ENCODE measurements around the gene CFAP46. TPM values are rescaled to one million over a fixed set of nuclear protein-coding genes. Genes with fewer than 3 reads are reported as not detected.

The CFAP46 gene
- total RNA-seq, 4 donors from 2014 or later, result 0.32 to 0.54 TPM; not detected in 2

DNA sequence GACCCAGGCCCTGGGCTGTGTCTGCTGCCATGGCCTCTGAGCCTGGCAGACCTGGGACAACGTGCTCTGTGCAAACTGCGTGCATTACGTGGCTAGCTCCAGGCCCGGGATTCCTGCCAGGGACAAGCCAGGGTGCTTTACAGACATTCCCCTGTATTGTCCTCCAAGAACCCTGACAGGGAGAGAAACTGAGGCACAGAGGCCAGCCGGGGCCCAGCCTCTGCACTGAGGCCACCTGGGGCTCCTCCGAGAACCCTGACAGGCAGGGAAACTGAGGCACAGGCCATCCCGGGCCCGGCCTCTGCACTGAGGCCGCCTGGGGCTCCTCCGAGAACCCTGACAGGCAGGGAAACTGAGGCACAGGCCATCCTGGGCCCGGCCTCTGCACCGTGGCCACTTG, 64.9 kb downstream of the CFAP46 start:
- no peak for TF ChIP-seq POLR2A (IDR thresholded peaks at IDR 0.05)
- TF ChIP-seq, protein P1, sequence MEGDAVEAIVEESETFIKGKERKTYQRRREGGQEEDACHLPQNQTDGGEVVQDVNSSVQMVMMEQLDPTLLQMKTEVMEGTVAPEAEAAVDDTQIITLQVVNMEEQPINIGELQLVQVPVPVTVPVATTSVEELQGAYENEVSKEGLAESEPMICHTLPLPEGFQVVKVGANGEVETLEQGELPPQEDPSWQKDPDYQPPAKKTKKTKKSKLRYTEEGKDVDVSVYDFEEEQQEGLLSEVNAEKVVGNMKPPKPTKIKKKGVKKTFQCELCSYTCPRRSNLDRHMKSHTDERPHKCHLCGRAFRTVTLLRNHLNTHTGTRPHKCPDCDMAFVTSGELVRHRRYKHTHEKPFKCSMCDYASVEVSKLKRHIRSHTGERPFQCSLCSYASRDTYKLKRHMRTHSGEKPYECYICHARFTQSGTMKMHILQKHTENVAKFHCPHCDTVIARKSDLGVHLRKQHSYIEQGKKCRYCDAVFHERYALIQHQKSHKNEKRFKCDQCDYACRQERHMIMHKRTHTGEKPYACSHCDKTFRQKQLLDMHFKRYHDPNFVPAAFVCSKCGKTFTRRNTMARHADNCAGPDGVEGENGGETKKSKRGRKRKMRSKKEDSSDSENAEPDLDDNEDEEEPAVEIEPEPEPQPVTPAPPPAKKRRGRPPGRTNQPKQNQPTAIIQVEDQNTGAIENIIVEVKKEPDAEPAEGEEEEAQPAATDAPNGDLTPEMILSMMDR (IDR thresholded peaks at IDR 0.05), result no peak
- DNase-seq (ENCODE audit: low spot score in 2 of 2), result peak in 1 of 2 donors; percentile 56
- 75 to 82% methylated on average over 12 of the region's 12 CpGs for WGBS, 2 donors
- intact Hi-C loops (cut with DNase I; ENCODE audit: low total_unique reads), result no loop called here
- no peak overlapping the region for H3K4me3 ChIP-seq (ENCODE audit: low read depth, poor library complexity, severe bottlenecking)

DNA sequence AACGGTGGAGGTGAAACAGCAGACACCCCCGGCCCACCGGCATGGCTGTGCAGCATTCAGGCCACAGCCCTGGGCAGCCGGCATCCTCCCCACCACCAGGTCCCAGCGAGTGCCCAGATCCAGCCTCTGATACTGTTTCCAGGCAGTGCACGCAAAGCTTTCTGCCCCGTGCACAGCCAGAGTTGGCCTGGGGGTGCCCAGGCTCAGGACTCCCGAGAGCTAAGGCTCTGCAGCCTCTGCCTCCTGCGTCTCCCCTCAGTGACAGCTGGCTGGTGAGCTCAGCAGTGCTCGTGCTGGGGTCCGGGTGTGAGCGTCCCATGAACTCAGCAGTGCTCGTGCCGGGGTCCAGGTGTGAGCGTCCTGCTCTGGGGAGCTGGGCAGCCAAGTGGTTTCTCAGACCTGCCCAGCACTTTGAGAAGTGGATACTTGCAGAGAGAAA, 65.4 kb downstream of the CFAP46 start:
- 84 to 86% methylated on average over 10 to 11 of the region's 15 CpGs for WGBS, 2 donors
- no peak for TF ChIP-seq POLR2A (IDR thresholded peaks at IDR 0.05)
- TF ChIP-seq, protein P1 (IDR thresholded peaks at IDR 0.05), result no peak
- H3K4me3 ChIP-seq (ENCODE audit: low read depth, poor library complexity, severe bottlenecking), result no peak overlapping the region
- peak in 1 of 2 donors; percentile 54 for DNase-seq (ENCODE audit: low spot score in 2 of 2)
- intact Hi-C loops (cut with DNase I; ENCODE audit: low total_unique reads), result no loop called here

DNA sequence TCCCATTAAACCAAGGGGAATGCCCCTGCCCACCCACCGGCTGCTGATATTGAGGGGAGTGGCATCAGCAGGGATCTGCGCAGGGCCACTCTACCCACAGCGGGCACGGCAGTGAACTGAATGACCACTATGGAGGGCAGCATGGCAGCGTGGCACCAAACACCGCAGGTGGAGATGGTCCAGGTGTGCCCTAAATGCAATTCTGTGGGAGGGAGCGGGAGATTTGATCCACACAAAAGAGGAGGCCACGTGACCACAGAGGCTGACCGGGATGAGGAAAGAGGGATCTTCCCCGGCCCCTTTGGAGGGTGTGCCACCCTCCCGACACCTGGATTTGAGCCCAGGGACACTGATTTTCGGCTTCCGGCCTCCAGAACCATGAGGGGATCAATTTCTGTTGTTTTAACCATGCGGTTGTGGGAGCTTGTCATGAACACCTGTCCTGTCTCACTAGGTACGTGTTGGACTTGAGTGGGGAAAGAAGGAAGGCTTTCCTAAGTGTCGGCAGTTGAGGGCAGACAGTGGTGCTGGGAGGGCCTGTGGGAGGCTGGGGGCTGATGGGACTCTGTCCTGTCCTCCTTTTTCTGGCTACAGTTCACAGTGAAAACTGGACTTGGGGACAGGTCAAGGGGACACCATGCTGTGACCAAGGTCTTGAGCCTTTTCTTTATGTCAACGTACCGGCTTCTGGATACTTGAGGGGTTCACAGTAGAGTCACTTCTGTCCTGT, 66.1 kb downstream of the CFAP46 start:
- peak in 1 of 2 donors; percentile 62 for DNase-seq (ENCODE audit: low spot score in 2 of 2)
- intact Hi-C loops (cut with DNase I; ENCODE audit: low total_unique reads), result no loop called here
- 86 to 93% methylated on average over 18 of the region's 18 CpGs for WGBS, 2 donors
- H3K4me3 ChIP-seq (ENCODE audit: low read depth, poor library complexity, severe bottlenecking), result no peak overlapping the region
- no peak for TF ChIP-seq POLR2A (IDR thresholded peaks at IDR 0.05)
- TF ChIP-seq, protein P1 (IDR thresholded peaks at IDR 0.05), result no peak

DNA sequence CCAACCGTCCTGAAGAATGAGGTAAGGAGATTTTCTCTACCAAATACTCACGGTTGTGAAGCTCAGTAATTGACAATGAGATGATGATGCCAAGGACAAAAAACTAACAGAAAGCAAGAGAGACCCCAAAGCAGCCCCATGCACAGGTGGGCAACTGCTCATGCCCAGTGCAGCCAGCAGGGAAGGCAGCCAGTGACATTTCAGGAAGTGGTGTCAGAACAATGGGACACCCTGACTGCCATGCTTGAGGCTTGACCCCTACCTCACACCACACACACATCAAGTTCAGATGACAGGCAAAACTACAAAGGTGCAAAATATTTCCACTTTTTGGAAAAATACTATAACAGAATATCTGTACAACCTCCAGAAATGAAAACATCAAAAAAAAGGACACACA, 66.9 kb downstream of the CFAP46 start:
- DNase-seq (ENCODE audit: low spot score in 2 of 2), result no peak
- H3K4me3 ChIP-seq (ENCODE audit: low read depth, poor library complexity, severe bottlenecking), result no peak overlapping the region
- intact Hi-C loops (cut with DNase I; ENCODE audit: low total_unique reads), result no loop called here
- 76 to 85% methylated on average over 2 of the region's 2 CpGs for WGBS, 2 donors
- TF ChIP-seq, protein P1 (IDR thresholded peaks at IDR 0.05), result no peak
- no peak for TF ChIP-seq POLR2A (IDR thresholded peaks at IDR 0.05)

DNA sequence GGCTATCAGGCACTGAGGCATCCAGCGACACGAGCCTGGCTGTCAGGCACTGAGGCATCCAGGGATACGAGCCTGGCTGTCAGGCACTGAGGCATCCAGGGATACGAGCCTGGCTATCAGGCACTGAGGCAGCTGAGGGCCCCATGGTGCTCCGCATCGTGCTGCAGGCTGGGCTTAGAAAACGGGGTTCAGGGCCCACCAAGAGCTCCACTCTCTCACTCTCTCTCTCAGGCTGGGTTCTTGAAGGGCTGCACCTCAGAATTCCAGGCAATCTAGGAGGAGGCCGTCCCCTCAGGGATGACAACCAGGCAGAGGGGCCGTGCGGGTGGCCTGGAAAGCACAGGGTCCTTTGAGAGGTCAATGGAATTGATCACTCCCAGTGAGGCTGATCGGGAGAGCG, 69.0 kb downstream of the CFAP46 start:
- H3K4me3 ChIP-seq (ENCODE audit: low read depth, poor library complexity, severe bottlenecking), result no peak overlapping the region
- 84 to 85% methylated on average over 12 of the region's 12 CpGs for WGBS, 2 donors
- intact Hi-C loops (cut with DNase I; ENCODE audit: low total_unique reads), result no loop called here
- TF ChIP-seq, protein P1 (IDR thresholded peaks at IDR 0.05), result no peak
- no peak for TF ChIP-seq POLR2A (IDR thresholded peaks at IDR 0.05)
- peak in 1 of 2 donors; percentile 43 for DNase-seq (ENCODE audit: low spot score in 2 of 2)

Data from lower leg skin (tissue), 4 donors.